Choroid plexus epithelial cell (primary cell): ENCODE results near the gene FARP2.

Experiments used
- DNase-seq: peaks from one replicate; pipeline ENCODE4 v3.0.0-alpha.2; 2010; ENCODE audit warnings: low read depth
- H3K4me3 ChIP-seq: 2 replicates; pipeline ENCODE4 v1.5.1; 2011; ENCODE audit warnings: low read depth, mild to moderate bottlenecking, control low read depth, low read length, moderate library complexity
- CTCF ChIP-seq: conservative IDR thresholded peaks from 2 replicates; pipeline ENCODE4 v1.5.1; 2011; ENCODE audit warnings: low read depth, mild to moderate bottlenecking, control low read depth, inconsistent platforms, low read length, moderate library complexity

FARP2 gene

GRCh38 chr2:241539616-241540374 is 183.7 kb downstream of the FARP2 start:
- no peak for TF ChIP-seq CTCF
- no peak overlapping the region for H3K4me3 ChIP-seq
- DNase-seq = no peak

GRCh38 chr2:241540401-241540770 is 184.3 kb downstream of the FARP2 start:
- DNase-seq = no peak
- no peak for TF ChIP-seq CTCF
- no peak overlapping the region for H3K4me3 ChIP-seq

GRCh38 chr2:241540771-241541561 is 184.9 kb downstream of the FARP2 start:
- no peak for TF ChIP-seq CTCF
- peak; percentile 66 for DNase-seq
- H3K4me3 ChIP-seq = peak overlapping the region; percentile 53

GRCh38 chr2:241541564-241542277 is 185.6 kb downstream of the FARP2 start:
- H3K4me3 ChIP-seq = peak overlapping the region; percentile 39
- TF ChIP-seq CTCF = no peak
- no peak for DNase-seq

GRCh38 chr2:241542278-241542605 is 186.2 kb downstream of the FARP2 start:
- TF ChIP-seq CTCF = no peak
- DNase-seq = no peak
- H3K4me3 ChIP-seq = no peak overlapping the region
